ENCODE measurements around the gene FBXW12.

DNA sequence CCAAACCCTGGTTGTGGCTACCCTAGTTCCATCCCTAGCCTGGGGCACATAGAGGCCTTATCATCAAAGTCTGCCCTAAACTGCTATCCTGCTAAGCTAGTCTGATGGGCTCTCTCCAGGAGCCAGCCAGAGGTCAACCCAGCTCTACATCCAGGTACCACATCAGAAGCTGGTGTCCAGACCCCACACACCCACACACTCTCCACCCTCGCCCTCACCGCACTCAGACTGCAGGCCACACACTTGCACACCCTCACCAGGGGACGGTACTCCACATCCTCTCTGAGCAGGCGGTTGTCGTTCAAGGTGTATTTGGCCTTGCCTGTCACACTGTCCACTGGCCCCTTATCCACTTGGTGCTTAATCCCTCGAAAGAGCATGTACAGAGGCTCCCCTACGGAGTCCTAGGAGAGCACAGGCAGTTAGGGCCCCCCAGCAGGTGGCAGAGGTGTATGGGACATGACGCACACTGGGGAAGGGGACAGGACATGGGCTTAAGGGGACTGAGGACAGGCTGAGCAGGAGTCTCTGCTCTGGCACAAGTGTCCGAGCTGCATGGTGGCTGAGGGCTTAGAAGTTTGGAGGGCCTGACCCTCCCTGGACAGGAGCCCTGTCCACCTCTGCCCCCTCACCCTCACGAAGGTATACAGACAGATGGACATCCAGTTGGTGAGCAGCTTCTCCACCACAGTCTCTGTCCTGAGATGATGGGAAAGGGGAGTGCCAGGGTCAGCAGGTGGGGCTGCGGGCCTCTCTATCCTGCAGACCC, 39.8 kb downstream of the FBXW12 start:
- TF ChIP-seq SUZ12 (IDR thresholded peaks at IDR 0.05; ENCODE audit: extremely low read depth, insufficient read depth, insufficient read length), result no peak
- no peak for TF ChIP-seq YY1 (IDR thresholded peaks at IDR 0.05; ENCODE audit: insufficient read depth, insufficient read length)
